ENCODE measurements around the gene DDX5.

GRCh38 chr17:64459284-64459747 is 46.8 kb downstream of the DDX5 start:
- TF ChIP-seq EZH2 (IDR thresholded peaks at IDR 0.05; ENCODE audit: insufficient read depth, poor library complexity, severe bottlenecking) (no peak), EZH2phosphoT487 (IDR thresholded peaks at IDR 0.05; ENCODE audit: insufficient read depth, low read depth) (no peak)

Data from GM23248 (cell line).